ENCODE measurements around the gene GLDC.

DNA sequence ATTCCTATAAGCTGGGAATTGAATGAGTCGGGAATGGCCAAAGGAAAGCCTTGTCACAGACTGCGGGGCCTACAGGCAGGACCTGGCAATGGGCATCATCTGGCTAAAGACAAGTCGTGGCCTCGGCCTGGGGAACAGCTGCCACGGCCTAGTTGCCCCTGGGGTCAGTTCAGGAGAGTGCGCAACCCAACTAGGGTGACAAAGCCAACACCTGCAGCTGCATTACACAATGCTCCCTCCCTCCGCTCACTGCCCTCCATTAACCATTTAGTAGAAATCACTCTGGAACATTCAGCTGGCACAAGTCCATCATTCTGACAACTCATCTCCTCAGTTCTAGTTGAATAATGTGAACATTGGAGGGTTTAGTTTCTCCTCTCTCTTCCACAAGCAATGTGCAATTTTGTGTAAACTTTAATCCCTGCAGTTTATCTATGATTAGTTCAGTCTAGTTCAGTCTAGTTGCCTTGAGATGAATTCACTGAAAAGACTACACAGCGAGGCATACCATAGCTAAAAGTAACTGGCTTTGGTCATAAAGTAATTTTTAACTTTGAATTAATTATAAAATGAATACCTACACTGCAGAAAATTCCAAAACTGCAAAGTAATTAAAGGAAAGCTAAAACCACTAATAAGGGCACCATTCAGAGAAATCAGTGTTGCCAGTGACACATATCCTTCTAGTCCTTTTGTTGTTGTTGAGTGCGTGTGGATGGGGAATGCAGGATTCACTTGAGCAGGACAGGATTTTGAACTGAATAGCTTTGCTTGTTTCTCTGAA lies 5.1 kb downstream of the GLDC start:
- TF ChIP-seq, protein P1, sequence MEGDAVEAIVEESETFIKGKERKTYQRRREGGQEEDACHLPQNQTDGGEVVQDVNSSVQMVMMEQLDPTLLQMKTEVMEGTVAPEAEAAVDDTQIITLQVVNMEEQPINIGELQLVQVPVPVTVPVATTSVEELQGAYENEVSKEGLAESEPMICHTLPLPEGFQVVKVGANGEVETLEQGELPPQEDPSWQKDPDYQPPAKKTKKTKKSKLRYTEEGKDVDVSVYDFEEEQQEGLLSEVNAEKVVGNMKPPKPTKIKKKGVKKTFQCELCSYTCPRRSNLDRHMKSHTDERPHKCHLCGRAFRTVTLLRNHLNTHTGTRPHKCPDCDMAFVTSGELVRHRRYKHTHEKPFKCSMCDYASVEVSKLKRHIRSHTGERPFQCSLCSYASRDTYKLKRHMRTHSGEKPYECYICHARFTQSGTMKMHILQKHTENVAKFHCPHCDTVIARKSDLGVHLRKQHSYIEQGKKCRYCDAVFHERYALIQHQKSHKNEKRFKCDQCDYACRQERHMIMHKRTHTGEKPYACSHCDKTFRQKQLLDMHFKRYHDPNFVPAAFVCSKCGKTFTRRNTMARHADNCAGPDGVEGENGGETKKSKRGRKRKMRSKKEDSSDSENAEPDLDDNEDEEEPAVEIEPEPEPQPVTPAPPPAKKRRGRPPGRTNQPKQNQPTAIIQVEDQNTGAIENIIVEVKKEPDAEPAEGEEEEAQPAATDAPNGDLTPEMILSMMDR (IDR thresholded peaks at IDR 0.05; ENCODE audit: low read depth, low read length) = no peak
- no peak for TF ChIP-seq EZH2phosphoT487 (IDR thresholded peaks at IDR 0.05; ENCODE audit: low read depth)

All from OCI-LY3 (cell line).